Globus pallidus (tissue), 1 donor: ENCODE results near the gene HIPK1.

Source experiments
- DNase-seq: peaks from one replicate; pipeline ENCODE4 v3.0.0-alpha.2; 2015; ENCODE audit warnings: low spot score

The HIPK1 gene

DNA sequence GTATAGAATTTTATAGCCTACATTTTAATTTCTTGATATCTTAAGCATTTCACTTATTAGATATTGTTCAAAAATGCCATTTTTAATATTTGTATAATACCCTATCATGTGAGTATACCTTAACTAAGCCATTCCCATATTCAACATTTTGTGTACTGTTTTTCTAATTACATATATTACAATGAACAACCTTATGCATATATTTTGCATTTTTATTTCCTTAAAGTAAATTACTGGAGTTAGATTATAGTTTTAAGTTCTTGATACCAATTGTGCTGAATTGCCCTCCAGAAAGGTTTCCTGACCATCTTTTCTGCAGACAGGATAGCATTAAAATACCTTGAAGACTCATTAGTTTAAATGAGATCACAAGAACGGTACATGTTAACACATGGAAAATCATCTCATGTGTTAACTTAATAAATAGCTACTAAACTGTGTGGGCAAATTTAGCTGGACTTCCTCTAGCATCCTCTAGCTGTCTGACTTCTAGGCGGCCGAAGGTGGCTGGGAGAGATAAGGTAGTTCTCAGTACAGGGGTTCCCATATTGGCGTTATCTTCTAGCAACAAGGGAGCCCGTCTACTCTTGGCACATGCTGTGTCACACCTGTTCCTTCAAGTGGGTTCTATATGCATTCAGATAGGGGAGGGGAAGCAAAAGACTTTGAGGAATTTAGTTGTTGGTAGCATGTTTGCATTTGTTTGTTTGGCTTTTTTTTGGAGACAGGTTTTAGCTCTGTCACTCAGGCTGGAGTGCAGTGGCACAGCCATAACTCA lies 15.0 kb upstream of the HIPK1 start:
- DNase-seq, result no peak

DNA sequence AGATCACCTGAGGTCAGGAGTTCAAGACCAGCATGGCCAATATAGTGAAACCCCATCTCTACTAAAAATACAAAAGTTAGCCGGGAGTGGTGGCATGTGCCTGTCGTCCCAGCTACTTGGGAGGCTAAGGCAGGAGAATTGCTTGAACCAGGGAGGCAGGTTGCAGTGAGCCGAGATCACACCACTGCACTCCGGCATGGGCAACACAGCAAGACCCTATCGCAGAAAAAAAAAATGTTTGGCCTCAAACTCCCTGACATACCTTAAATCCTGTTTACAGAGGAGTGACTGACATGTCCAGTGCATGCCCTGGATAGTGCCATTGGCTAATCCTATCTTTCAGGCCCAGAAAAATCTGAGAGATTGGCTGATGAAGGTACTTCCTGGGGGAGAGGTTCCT lies 12.2 kb upstream of the HIPK1 start:
- no peak for DNase-seq

DNA sequence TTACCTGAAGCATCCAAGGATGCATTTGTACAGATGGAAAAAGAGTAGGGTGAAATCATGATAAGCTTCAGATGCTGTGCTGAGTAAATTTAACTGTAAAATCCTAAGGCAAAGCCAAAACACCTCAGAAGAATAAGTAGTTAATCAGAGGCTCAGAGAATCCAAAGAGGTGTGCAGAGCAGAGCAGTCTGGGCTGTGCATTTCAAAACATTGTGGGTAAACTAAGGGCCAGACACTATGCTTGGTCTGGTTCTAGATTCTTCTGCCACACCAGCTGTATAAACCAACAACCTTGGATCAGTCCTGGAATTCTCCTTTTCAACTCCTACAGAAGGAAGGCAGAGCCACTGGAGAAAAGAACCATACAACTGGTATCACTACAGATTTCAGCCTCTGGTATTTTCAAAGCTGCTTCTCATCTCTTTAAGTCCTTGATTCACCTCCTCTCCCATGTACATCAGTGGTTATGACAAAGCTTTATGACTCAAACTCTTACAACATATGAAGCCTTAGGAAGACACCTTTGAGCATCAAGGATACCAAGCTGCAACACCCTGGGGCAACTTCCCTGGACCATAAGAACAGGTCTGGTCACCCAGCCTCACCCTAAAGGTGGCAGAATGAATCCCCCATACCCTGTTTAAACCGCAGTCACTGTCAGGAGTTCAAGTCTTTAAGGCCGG lies 11.6 kb upstream of the HIPK1 start:
- no peak for DNase-seq

DNA sequence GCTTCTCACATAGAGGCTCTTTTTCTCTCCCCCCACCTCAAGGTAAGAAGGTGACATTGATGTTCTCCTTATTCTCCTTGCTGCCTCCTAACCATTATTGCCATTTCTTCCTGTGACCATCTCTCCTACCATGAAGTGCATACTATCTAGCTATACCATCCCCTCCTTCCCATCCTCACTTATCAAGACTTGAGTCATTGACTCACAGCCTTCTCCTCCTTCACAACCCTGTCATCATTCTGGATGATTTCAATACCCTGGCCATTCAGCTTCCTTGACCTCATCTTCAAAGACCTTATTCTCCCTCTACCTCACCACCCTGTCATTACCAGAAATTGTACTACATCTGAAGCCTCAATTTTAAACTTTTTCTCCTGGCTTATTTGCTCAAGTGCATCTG lies 10.9 kb upstream of the HIPK1 start:
- DNase-seq, result no peak

DNA sequence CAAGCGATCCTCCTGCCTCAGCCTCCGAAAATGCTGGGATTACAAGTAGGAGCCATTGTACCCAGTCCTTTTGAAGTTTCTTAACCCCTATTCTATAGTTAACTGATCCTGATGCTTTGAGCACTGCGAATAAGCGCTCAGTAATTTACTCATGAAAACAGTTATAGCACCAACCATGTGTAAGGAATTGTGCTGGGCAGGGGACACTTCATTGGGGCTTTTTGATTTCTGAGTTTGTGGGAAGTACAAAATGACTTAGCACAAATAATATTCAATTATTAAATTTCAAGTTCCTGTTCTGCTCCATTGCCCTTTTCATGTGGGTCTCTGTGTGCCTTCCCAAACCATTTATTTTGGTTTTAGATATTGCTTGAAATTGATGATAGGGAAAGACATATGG lies 6.2 kb upstream of the HIPK1 start:
- no peak for DNase-seq

DNA sequence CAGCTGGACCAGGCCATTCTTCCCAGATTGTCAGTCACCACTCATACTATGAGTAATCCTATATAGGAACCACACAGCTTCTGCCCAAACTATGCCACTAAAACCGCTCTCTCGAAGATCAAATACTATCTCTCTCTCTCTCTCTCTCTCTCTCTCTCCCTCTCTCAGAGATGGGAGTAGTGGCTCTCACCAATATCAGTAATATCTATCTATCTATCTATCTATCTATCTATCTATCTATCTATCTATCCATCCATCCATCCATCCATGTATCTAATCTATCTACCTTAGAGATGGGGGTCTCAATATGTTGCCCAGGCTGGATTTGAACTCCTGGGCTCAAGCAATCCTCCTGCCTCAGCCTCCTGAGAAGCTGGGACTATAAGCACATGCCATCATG lies 4.7 kb upstream of the HIPK1 start:
- no peak for DNase-seq

DNA sequence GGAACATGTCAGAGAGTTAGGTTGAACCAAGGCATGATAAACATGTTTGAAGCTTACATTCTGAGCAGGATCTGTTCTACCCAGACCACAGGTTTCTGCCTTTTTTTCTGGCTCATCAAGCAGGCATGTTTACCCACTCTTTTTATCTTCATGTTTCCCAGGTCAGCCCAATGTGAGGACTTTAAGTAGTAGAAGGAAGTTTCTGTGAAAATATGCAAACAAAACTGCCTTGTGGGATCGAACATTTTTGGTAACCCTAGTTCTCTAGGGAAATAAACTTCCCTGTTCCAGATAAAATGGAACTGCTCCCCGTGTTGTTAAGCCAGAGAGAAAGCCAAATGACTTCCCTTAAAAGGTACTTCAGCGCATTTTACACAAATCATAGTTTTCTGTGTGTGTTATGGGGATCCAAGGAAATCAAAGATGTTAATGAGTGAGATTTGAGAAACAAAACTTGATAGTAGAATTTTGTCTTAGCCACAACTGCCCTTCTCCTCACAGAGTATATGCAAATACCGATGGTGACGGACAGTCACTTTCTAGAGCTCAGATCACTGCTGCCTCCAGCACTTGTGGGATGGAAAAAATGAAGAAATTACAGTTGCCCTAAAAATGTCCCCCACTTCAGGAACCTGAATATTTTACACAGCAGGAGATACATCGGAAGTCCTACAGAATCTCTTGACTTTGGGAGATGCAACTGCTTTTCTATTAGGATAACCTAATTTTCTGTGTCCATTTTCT lies 765 bp upstream of the HIPK1 start:
- DNase-seq, result peak; percentile 37

DNA sequence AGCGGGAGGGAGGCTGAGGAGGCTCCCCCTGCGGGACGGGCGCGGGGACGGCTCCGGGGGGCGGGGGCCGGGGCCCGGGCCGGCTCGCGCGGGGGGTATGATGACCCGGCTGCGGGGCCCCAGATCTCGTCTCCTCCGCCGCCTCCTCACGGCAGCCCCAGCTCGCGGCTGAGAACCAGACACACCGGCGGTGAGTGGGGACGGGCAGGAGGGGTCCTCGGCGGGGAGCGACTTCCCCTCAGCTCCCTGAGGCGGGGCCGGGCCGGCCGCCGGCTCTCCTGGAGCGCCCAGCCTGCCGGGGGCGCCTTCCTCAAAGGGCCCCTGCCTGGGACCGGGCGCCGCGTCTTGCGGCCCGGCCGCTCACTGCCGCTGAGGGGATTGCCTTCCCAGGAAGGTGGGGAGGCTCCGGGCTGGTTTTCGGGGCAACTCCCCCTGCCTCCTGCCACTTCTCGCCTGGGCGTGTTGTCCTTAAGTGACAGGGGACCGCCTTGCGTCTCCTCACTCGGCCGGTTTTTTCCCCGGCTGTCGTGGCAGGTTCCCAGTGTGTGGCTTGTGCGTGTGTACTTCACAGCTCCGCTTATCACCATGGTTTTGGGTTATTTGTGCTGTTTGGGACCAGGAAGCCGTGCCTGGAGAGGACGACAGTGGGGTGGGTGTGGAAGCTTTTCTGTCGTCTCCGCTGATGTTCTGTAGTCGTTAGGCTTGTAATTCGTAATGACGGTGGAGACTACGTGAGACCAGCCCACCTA lies 800 bp downstream of the HIPK1 start:
- peak; percentile 47 for DNase-seq

DNA sequence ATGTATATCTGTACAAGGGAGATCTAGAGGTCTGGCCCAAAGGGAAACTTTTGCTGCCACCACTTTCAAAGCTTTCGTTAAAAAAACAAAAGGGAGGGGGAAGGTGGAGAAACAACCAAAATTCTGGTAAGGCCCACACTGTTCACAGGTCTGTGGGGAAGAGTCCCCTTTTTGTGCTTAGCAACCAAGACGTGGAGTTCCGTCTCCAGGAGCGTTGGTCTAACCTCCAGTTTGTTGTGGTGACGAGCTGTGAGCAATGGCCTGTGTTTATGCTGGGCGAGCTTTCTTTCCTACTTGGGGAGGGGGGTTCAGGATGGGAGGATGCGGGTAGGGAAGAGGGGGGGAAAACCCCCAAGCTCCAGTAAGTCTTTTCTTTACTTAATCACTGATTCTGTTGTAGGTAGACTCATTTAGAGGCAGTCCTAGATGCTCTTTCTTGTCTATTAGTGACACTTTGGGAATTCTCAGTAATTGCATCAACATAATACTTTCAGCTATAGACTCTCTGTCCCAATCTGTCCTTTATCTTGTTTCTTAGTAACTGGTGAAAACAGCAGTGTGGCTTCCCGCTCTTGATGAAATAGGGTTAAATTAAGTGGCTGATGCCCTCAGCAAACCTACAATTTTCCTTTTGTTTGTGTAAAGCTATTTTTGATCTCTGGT lies 1.5 kb downstream of the HIPK1 start:
- peak; percentile 13 for DNase-seq

DNA sequence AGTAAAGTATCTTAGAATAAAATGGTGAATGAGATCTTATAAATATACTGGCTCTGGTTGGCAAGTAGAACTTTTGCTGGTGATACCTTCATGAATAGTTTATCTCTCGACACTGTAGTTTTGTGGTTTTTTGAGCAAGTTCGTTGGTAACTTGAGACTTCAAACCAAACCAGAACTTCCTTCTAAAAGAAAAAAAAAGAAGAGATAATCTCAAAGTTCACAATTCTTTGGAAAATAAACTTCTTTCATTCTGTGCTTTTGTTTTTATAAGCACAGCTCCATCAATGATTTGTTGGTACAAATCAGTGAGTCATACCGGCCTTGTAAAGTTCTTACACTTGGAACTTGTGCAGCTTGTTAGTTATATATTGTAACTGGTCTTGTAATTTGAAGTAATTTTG lies 2.3 kb downstream of the HIPK1 start:
- DNase-seq, result no peak

DNA sequence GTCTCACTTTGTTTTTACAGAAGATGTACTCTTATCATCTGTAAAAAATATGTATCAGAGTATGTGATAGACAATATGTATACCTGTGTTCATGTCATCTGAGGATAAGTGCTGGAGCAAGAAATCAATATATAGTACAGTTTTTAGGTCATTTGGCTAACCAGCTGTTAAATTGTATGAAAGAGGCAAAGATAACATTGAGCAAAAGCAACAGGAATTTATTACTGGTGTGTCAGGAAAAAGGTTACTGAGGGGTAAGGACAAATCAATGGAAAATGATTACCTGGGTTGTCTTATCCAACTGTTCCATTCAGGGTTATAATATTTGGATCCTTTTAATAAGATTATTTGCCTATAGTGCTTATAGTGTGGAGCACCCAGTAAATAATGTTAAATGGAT lies 4.9 kb downstream of the HIPK1 start:
- DNase-seq, result no peak

DNA sequence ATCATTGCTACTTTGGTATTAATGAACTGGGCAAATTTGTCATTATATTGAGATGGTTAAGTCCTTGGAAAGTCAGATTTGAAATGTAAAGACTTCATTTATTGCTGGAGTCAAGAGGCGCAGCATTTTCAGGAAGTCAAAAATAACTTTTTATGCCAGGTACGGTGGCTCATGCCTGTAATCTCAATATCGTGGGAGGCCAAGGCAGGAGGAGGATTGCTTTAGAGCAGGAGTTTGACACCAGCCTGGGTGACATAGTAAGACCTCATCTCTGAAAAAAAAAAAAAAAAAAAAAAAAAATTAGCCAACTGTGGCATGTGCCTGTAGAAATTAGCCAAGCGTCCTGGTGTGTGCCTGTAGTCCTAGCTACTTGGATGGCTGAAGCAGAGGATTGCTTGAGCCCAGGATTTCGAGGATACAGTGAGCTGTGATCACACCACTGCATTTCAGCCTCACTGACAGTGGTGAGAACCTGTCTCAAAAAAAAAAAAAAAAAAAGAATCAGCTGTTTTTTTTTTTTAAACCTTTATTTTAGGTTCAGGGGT lies 5.5 kb downstream of the HIPK1 start:
- no peak for DNase-seq

DNA sequence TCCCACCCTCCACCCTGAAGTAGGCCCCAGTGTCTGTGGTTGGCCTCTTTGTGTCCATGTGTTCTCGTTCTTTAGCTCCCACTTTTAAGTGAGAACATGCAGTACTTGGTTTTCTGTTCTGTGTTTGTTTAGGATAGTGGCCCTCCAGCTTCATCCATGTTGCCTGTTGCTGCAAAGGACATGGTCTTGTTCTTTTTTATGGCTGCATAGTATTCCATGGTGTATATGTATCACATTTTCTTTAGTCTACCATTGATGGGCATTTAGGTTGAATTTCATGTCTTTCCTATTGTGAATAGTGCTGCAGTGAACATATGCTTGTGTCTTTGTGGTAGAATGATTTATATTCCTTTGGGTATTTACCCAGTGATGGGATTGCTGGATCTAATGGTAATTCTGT lies 6.1 kb downstream of the HIPK1 start:
- no peak for DNase-seq

DNA sequence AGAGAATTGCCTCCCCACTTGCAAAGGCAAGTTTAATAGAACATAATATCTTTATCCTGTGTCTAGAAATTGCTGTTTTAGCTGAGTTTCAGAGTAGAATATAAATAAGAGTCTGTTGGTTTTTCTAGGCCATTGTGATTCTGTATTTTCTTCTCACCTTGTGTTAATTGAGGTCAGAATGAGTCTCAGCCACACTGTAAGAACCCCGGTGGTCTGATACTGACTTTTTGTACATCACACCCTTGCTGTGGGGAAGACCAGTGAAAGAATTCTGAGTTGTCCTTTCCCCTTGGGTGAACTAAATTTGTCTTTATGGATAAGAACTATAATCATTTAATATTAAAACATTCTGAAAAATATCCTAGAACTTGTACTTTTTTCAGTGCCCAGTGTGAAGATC lies 6.8 kb downstream of the HIPK1 start:
- DNase-seq, result no peak

DNA sequence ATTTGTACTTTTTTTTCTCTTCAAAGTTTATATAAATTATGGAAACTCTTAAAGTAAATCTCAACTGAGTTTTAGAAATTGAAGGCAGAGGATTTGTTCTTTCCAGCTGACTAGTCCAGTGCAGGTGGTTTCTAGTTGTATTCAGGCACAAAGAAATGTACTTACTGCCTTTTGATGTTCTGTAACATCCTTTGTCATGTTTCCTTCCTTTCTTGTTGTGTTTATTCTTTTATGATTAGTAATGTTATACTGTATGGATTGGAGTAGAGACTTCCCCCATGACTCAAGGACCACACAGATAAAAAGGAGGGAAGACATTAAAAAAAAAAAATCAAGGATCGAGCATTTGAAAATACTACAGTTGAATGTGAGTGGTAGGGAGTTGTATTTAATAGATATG lies 8.0 kb downstream of the HIPK1 start:
- DNase-seq, result no peak

DNA sequence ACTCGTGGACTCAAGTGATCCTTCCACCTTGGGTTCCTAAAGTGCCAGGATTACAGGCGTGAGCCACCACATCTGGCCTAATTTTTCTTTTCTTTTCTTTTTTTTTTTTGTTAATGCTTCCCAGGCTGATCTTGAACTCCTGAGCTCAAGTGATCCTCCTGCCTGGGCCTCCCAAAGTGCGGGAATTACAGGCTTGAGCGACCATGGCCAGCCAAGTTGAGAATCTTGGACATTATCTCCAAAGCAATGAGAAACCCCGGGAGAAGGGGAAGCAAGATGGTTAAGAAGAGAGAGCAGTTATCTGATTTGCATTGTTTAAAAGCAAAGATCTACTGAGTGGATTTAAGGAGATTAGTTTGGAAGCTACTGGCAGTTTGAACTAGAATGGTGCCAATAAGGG lies 9.1 kb downstream of the HIPK1 start:
- DNase-seq, result no peak

DNA sequence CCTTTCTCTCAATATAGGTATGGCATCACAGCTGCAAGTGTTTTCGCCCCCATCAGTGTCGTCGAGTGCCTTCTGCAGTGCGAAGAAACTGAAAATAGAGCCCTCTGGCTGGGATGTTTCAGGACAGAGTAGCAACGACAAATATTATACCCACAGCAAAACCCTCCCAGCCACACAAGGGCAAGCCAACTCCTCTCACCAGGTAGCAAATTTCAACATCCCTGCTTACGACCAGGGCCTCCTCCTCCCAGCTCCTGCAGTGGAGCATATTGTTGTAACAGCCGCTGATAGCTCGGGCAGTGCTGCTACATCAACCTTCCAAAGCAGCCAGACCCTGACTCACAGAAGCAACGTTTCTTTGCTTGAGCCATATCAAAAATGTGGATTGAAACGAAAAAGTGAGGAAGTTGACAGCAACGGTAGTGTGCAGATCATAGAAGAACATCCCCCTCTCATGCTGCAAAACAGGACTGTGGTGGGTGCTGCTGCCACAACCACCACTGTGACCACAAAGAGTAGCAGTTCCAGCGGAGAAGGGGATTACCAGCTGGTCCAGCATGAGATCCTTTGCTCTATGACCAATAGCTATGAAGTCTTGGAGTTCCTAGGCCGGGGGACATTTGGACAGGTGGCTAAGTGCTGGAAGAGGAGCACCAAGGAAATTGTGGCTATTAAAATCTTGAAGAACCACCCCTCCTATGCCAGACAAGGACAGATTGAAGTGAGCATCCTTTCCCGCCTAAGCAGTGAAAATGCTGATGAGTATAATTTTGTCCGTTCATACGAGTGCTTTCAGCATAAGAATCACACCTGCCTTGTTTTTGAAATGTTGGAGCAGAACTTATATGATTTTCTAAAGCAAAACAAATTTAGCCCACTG lies 11.5 kb downstream of the HIPK1 start:
- DNase-seq, result no peak

DNA sequence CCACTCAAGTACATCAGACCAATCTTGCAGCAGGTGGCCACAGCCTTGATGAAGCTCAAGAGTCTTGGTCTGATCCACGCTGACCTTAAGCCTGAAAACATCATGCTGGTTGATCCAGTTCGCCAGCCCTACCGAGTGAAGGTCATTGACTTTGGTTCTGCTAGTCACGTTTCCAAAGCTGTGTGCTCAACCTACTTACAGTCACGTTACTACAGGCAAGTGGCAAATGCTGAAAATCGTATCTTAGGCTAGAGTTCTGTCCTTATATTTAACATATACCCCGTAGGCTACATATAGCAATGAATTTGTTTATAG lies 12.1 kb downstream of the HIPK1 start:
- DNase-seq, result no peak

DNA sequence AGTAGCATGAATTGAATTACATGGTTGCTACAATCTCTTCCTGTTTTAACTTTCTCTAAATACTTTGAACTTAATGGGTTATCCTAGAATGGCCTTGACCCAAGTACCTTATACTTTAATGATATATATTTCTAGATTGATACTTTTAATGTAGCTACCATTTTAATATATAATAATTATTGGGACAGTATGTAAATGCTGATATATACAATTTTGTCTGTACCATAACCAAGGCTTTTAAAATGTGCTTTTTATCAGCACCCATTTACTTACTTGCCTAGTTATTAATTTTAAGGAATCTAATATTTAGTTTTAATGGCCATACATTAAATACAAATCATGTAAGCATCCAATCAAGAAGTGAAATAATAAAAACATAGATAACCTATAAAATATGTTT lies 13.4 kb downstream of the HIPK1 start:
- no peak for DNase-seq

DNA sequence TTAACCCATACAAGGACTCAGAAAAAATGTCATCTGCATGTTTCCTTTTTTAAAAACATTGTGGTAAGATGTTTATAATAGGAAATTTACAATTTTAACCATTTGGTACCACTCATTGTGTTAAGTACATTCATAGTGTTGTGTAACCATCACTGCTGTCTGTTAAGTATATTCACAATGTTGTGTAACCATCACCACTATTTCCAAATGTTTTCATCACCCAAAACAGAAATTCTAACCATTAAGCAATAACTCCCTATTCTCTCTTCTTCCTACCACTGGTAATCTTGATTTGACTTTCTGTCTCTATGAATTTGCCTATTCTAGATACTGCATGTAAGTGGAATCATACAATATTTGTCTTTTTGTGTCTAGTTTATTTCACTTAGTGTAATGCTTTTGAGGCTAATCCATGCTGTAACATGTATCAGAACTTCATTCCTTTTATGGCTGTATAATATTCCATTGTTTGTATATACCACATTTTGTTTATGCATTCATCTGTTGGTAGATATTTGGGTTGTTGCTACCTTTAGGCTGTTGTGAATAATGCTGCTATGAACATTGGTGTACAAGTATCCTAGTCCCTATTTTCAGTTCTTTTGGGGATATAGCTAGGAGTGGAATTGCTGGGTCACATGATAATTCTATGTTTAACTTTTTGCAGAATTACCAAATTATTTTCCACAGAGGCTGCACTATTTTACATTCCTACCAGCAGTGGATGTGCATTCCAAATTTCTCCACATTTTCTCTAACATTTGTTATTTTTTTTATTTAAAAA lies 14.1 kb downstream of the HIPK1 start:
- DNase-seq, result no peak
